Suppressor macrophage treated with lipopolysaccharide for 4 hours (primary cell): ENCODE data around the gene SLC16A3.
A peak's percentile ranks its signal among the peaks of the same experiment; 100 is the strongest.

ENCODE experiments used
- DNase-seq: peaks from one replicate; pipeline ENCODE4 v3.0.0-alpha.2; 2020

Gene SLC16A3

GRCh38 chr17:82269882-82270500 is 41.1 kb downstream of the SLC16A3 start:
- no peak for DNase-seq

- DNase-seq: no peak
Measured at GRCh38 chr17:82270651-82271050, 41.8 kb downstream of the SLC16A3 start.

- DNase-seq: no peak
Measured at GRCh38 chr17:82271401-82271800, 42.6 kb downstream of the SLC16A3 start.

GRCh38 chr17:82272495-82273326 is 43.9 kb downstream of the SLC16A3 start:
- DNase-seq: peak; percentile 36

- DNase-seq: peak; percentile 95
Measured at GRCh38 chr17:82273327-82274133, 44.7 kb downstream of the SLC16A3 start, which contains the start of gene CSNK1D. CSNK1D (minus strand) TSS chr17:82273700; CDS start chr17:82273381, 319 bp downstream.

GRCh38 chr17:82274134-82275020 is 45.5 kb downstream of the SLC16A3 start:
- DNase-seq: no peak

GRCh38 chr17:82275326-82275725 is 46.5 kb downstream of the SLC16A3 start:
- DNase-seq: no peak

GRCh38 chr17:82276938-82277337 is 48.1 kb downstream of the SLC16A3 start:
- no peak for DNase-seq

GRCh38 chr17:82277851-82278250 is 49.0 kb downstream of the SLC16A3 start:
- no peak for DNase-seq

GRCh38 chr17:82278308-82278707 is 49.5 kb downstream of the SLC16A3 start:
- no peak for DNase-seq

- DNase-seq: peak; percentile 74
Measured at GRCh38 chr17:82278786-82279391, 50.0 kb downstream of the SLC16A3 start.

- DNase-seq: no peak
Measured at GRCh38 chr17:82280537-82280936, 51.7 kb downstream of the SLC16A3 start.

- DNase-seq: no peak
Measured at GRCh38 chr17:82281076-82281475, 52.2 kb downstream of the SLC16A3 start.

GRCh38 chr17:82281502-82282238 is 52.8 kb downstream of the SLC16A3 start:
- peak; percentile 64 for DNase-seq

- no peak for DNase-seq
Measured at GRCh38 chr17:82282239-82283207, 53.7 kb downstream of the SLC16A3 start.

- peak; percentile 45 for DNase-seq
Measured at GRCh38 chr17:82283208-82283749, 54.4 kb downstream of the SLC16A3 start.

- DNase-seq: no peak
Measured at GRCh38 chr17:82285141-82285540, 56.3 kb downstream of the SLC16A3 start.

GRCh38 chr17:82287013-82287867 is 58.4 kb downstream of the SLC16A3 start:
- DNase-seq: no peak
